Measurements from ENCODE around the gene RGL3.

DNA sequence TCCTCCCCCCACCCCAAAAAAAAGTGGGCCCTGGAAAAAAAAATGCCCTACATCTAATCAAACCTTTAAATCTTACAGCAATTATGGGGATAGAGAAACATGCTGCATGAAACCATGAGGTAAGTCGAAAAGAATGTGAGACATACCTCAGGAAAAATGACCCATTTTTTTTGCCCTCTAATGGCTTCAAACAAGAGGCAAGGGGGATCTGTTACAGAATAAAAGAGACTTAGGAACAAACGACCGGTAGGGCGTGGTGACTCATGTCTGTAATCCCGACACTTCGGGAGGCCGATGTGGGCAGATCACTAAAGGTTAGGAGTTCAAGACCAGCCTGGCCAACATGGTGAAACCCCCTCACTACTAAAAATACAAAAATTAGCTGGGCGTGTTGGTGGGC is 8.4 kb downstream of the RGL3 start:
- TF ChIP-seq, protein P1, sequence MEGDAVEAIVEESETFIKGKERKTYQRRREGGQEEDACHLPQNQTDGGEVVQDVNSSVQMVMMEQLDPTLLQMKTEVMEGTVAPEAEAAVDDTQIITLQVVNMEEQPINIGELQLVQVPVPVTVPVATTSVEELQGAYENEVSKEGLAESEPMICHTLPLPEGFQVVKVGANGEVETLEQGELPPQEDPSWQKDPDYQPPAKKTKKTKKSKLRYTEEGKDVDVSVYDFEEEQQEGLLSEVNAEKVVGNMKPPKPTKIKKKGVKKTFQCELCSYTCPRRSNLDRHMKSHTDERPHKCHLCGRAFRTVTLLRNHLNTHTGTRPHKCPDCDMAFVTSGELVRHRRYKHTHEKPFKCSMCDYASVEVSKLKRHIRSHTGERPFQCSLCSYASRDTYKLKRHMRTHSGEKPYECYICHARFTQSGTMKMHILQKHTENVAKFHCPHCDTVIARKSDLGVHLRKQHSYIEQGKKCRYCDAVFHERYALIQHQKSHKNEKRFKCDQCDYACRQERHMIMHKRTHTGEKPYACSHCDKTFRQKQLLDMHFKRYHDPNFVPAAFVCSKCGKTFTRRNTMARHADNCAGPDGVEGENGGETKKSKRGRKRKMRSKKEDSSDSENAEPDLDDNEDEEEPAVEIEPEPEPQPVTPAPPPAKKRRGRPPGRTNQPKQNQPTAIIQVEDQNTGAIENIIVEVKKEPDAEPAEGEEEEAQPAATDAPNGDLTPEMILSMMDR (IDR thresholded peaks at IDR 0.05): no peak
- TF ChIP-seq ZFX (IDR thresholded peaks at IDR 0.05; ENCODE audit: borderline replicate concordance): no peak
